Activated T-cell treated with anti-CD3 and anti-CD28 coated beads, Interleukin-2, amount 50 U/mL, for 72 hours (primary cell): ENCODE data around the gene TMEM229B. TPM values are rescaled to one million over a fixed set of nuclear protein-coding genes. Genes with fewer than 3 reads are reported as not detected.

ENCODE experiments used
- ATAC-seq, 2 donors: fragments of 150-1000 bp; cut with Tn5 transposase; replicated peaks in 1 of 2; 2 replicates each; pipeline ENCODE4 v1.10.0; 2021; ENCODE audit warnings: moderate library complexity in 2 of 2, mild to moderate bottlenecking in 1 of 2
- DNase-seq, 2 donors: peaks; one replicate each; pipeline ENCODE4 v3.0.0; 2021 to 2022; ENCODE audit warnings: mixed read lengths in 1 of 2
- H3K27ac Mint-ChIP-seq: one replicate; pipeline ENCODE4 v1.8.0; 2022; ENCODE audit warnings: mild to moderate bottlenecking, moderate library complexity, mixed read lengths
- H3K27me3 Mint-ChIP-seq: one replicate; pipeline ENCODE4 v1.8.0; 2022; ENCODE audit warnings: low read depth, mixed read lengths
- H3K36me3 Mint-ChIP-seq, 2 donors: one replicate each; pipeline ENCODE4 v1.8.0; 2022; ENCODE audit warnings: mixed read lengths in 2 of 2, mild to moderate bottlenecking in 1 of 2; ENCODE audit not compliant: insufficient read depth in 2 of 2
- H3K4me1 Mint-ChIP-seq: one replicate; pipeline ENCODE4 v1.8.0; 2022; ENCODE audit warnings: low read depth, mixed read lengths
- H3K4me3 Mint-ChIP-seq, 2 donors: one replicate each; pipeline ENCODE4 v1.8.0; 2022; ENCODE audit warnings: mild to moderate bottlenecking in 2 of 2, mixed read lengths in 2 of 2, moderate library complexity in 2 of 2
- H3K9me3 Mint-ChIP-seq, 2 donors: one replicate each; pipeline ENCODE4 v1.8.0; 2022; ENCODE audit warnings: mixed read lengths in 2 of 2
- total RNA-seq, 2 donors: library from RNA; stranded (reverse); gene quantifications; one replicate each; pipeline ENCODE4 v1.2.3, GENCODE V29; 2022

TMEM229B gene
- total RNA-seq, 2 donors from 2014 or later = 0.32 to 0.79 TPM

DNA sequence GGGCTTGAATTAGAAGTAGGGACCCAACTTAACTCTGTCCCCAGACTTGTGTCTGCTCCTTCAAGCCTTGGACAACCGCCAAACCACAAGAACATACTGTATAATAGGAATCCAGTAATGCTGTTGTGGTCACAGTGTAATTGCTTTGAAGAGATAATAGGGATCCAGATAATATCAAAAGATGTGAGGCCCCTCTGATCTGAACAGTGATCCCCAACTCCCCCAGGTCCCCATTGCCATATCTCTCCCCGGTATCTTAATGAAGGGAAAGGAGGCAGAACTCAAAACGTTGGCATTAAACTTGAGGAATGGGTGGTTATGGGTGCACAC, 36.1 kb upstream of the TMEM229B start:
- ATAC-seq (no peak), DNase-seq (no peak)
- Mint-ChIP-seq H3K27ac (no peak overlapping the region), H3K9me3 (no peaks in the 10 kb centered on the region), H3K4me3 (no peak overlapping the region), H3K27me3 (peaks cover 49% of the 10 kb centered on the region), H3K4me1 (peaks cover 4% of the 10 kb centered on the region), H3K36me3 (no peaks in the 10 kb centered on the region)

DNA sequence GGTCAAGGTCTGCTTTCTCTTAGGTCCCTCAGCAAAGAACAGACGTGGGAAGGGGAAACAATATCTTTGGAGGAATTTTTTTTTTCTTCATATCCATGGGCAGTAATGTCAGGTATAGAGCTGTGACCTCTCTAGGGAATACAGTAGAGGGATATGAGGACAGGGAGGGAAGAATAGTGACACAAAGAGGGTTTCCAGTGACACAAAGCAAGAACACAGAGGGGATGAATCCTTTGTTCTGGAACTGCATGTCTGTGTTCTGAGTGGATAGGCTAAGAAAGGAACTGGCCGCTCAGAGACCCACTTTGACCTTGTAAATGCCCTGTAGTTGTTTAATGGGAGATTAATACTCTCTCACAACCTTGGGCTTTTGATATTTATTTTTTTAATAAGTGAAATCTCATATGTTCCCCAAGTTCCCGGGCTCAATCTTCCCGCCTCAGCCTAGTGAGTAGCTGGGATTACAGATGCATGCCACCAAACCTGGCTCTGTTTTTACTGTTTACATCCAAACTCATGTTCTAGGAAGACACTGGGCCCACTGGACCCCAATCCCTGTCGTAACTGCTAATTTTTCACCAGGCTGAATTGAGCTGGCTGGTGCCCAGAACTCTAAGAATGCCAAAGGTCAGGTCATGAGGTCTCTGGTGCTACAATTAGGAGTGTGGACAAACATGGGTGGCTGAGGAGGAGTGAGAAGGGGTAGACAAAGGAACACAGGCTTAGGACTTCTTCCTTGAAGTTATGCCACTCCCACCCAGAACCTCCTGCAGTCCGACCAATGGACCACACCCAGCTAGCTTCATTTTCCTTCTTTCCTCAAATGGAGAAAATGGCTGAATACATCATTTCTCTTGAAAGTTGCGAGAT, 35.5 kb upstream of the TMEM229B start:
- DNase-seq (no peak), ATAC-seq (no peak)
- H3K4me1 Mint-ChIP-seq = peaks cover 4% of the 10 kb centered on the region
- no peaks in the 10 kb centered on the region for H3K9me3 Mint-ChIP-seq
- no peak overlapping the region for H3K27ac Mint-ChIP-seq
- no peak overlapping the region for H3K4me3 Mint-ChIP-seq
- peaks cover 43% of the 10 kb centered on the region for H3K27me3 Mint-ChIP-seq
- no peaks in the 10 kb centered on the region for H3K36me3 Mint-ChIP-seq

DNA sequence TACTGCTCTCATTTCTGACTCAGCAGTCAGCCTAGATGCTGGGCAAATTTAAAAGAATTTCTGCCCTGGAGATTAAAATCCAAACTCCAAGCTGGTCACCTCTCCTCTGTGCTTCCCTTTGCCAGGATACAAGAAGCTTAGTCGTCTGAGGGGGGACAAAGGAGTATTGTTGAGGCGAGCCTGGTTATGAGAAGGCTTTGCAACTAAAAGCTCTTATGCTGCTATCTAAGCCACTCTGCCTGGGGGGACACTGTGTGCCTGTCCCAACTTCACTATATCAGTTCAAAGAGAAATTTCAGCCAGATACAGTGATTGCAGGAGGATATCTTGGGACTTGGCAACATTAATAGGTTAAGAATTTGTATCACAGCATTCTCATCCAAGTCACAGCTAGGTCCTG, 33.7 kb upstream of the TMEM229B start:
- ATAC-seq (no peak), DNase-seq (no peak)
- Mint-ChIP-seq H3K4me1 (peaks cover 4% of the 10 kb centered on the region), H3K27me3 (peaks cover 35% of the 10 kb centered on the region), H3K9me3 (no peaks in the 10 kb centered on the region), H3K36me3 (no peaks in the 10 kb centered on the region), H3K4me3 (no peak overlapping the region), H3K27ac (no peak overlapping the region)

DNA sequence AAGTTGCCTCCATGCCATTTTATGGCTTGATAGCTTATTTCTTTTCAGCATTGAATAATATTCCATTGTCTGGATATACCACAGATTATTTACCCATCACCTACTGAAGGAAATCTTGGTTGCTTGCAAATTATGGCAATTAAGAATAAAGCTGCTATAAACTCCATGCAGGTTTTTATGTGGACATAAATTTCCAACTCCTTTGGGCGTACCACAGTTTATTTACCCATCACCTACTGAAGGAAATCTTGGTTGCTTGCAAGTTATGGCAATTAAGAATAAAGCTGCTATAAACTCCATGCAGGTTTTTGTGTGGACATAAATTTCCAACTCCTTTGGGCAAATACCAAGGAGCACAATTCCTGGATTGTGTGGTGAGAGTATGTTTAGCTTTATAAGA, 32.0 kb upstream of the TMEM229B start:
- Mint-ChIP-seq H3K27ac (no peak overlapping the region), H3K4me3 (no peak overlapping the region), H3K36me3 (no peaks in the 10 kb centered on the region), H3K27me3 (peaks cover 27% of the 10 kb centered on the region), H3K4me1 (peaks cover 5% of the 10 kb centered on the region), H3K9me3 (no peaks in the 10 kb centered on the region)
- DNase-seq (no peak), ATAC-seq (no peak)

DNA sequence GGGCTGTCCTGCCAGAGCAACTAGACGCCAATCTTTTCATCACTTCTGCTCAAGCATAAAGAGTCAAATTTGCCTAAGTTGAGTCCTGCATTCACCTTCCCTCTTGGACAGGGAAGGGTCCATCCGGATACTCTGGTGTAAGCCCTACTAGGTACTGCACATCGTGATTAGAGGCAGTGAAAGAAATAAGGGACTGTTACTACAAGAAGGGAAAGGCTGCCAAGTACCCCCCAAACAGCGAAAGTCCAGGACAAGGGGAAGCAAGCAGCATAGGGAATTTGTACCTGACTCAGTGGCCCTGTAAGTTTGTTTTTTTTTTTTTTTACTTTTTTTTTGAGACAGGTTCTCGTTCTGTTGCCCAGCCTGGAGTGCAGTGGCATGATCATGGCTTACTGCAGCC, 30.9 kb upstream of the TMEM229B start:
- ATAC-seq (no peak), DNase-seq (no peak)
- Mint-ChIP-seq H3K9me3 (no peaks in the 10 kb centered on the region), H3K4me3 (no peak overlapping the region), H3K4me1 (peaks cover 5% of the 10 kb centered on the region), H3K27me3 (peaks cover 19% of the 10 kb centered on the region), H3K36me3 (no peaks in the 10 kb centered on the region), H3K27ac (no peak overlapping the region)

DNA sequence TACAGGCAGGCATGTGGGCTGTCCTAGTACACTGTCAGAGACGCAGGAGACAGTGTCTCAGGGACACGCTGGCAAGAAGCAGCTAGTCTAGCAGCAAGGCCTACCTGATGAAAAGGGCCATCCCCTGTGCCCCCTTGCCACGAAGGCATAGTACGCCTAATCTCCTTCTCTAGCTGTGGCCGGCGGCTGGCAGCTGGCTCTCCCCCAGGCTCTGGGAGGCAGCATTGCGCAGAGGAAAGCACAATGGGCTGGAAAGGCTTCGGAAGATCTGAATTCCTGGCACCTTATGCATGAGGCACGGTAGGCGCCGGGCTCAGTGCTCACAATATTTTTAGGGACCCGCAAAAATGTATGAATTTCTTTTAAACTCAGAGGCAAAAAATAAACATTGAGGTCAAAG, 28.6 kb upstream of the TMEM229B start:
- H3K27ac Mint-ChIP-seq = no peak overlapping the region
- H3K36me3 Mint-ChIP-seq = no peaks in the 10 kb centered on the region
- H3K9me3 Mint-ChIP-seq = no peaks in the 10 kb centered on the region
- no peak for ATAC-seq
- no peak for DNase-seq
- peaks cover 5% of the 10 kb centered on the region for H3K4me1 Mint-ChIP-seq
- no peak overlapping the region for H3K4me3 Mint-ChIP-seq
- peaks cover 7% of the 10 kb centered on the region for H3K27me3 Mint-ChIP-seq

DNA sequence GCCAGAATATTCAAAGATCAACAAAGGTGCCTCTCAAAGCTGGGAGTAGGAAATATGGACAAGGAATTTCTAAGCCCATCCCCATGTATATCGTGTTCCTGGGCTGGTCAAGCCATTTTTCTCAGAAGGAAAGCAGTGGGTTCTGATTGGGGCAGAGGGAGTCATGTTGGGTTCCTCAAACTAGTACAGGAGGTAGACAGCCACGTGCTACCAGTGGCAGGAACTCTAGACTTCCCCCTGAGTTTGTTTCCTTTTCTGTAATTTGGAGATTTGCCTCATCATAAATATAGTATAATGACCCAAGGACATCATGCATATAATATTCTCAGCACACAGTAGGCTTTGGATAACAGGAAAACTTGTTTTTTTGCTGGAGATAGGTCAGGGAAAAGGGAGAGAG, 28.2 kb upstream of the TMEM229B start:
- H3K4me3 Mint-ChIP-seq = peak overlapping the region in 1 of 2 donors; percentile 3
- peaks cover 5% of the 10 kb centered on the region for H3K27me3 Mint-ChIP-seq
- no peak overlapping the region for H3K27ac Mint-ChIP-seq

DNA sequence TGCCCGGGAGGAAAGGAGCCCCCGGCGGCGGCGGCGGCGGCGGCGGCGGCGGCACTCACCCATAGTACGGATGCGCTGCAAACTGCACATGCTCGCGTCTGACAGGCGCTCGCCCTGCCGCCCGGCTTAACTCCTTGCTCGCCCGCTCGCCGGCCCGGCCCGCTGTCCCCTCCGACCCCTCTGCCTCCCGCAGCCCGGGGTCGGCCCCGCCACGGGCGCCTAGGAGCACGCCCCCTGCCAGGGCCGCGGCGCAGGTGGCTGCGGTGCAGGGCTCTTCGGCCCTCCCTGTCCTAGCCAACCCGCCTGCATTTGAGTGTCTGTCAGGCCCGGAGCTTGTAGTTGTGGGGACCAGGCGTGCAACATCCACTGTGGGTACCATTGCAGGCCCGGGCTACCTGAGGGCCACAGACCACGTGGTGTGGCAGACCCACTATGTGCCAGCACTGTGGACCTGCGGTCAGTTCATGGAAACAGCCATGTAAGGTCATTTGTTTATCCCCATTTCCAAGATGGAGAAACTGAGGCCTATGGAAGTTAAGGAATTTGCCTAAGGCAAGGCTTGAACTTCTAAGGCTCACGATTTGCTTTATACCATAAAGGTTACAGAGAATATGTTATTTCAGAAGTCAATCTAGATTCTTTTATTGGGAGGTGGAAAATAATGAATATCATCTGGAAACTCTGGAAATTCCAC, 27.0 kb upstream of the TMEM229B start:
- DNase-seq (peak in 1 of 2 donors; percentile 35), ATAC-seq (peak; percentile 77 to 78)
- H3K27me3 Mint-ChIP-seq = no peaks in the 10 kb centered on the region
- H3K27ac Mint-ChIP-seq = no peak overlapping the region
- peak overlapping the region; percentile 71 to 83 for H3K4me3 Mint-ChIP-seq
- no peaks in the 10 kb centered on the region for H3K36me3 Mint-ChIP-seq
- no peaks in the 10 kb centered on the region for H3K9me3 Mint-ChIP-seq
- H3K4me1 Mint-ChIP-seq = peaks cover 11% of the 10 kb centered on the region

More for the DNA sequence above, 28.2 kb upstream of the TMEM229B start:
- DNase-seq (no peak), ATAC-seq (no peak)
- Mint-ChIP-seq H3K36me3 (no peaks in the 10 kb centered on the region), H3K9me3 (no peaks in the 10 kb centered on the region), H3K4me1 (peaks cover 5% of the 10 kb centered on the region)

DNA sequence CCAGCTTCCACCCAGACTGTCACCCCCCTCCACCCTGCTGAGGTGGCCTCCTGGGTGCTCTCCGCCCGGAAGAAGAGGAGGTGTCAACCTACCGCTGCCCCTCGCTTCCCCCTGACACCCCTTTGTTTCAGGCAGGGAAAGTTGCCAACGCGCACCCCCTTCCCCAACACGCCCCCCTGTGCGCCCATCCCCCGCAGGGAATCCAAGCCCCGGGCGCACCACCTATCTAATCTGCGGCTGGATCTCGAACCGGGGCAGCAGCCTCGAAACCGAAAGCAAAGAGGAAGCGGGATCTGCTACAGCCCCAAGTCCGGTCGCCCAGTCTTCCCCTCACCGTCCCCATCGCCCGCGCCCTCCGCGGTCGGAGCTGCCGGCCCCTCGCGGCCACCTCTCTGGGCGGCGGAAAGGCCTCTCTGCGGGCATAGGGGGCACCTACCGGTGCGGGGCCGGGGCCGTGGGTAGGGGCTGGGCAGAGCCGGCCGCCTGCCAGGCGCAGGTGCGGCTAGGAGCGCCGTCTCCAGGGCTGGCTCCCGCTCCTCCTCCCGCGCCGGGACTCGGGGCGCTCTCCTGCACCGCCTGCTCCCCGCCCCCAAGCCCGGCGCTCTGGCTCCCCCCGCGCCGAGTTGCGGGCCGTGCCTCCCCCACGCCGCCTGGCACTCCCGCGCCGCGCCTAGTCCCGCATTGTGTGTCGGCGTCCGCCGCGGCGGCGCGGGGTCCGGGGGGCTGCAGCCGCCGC, 26.3 kb upstream of the TMEM229B start:
- peak overlapping the region; percentile 83 to 88 for H3K4me3 Mint-ChIP-seq
- H3K4me1 Mint-ChIP-seq = peaks cover 12% of the 10 kb centered on the region
- H3K27me3 Mint-ChIP-seq = no peaks in the 10 kb centered on the region
- peak; percentile 41 to 50 for DNase-seq
- H3K36me3 Mint-ChIP-seq = no peaks in the 10 kb centered on the region
- no peak overlapping the region for H3K27ac Mint-ChIP-seq
- H3K9me3 Mint-ChIP-seq = no peaks in the 10 kb centered on the region
- peak; percentile 68 to 69 for ATAC-seq

DNA sequence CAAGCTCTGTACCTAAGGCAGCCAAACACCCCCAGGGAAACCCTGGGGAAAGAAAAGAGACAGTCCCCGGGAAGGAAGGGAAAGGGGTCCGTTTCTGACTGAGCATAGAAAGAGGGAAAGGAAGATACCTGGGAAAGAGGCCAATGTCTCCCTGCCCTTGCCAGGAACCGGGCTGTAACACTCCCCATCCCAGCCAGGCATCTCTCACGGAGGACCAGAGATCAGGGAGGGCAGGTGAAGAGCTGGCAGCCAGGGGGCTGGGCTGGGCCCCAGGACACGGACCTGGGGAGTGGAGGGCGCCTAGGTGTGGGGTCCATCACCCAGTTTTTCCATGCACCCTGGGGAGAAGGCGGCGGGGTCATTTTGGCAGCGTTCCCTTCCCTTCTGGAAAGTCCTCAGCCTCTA, 25.7 kb upstream of the TMEM229B start:
- no peak for DNase-seq
- Mint-ChIP-seq H3K4me1 (peaks cover 12% of the 10 kb centered on the region), H3K27me3 (no peaks in the 10 kb centered on the region), H3K9me3 (no peaks in the 10 kb centered on the region), H3K36me3 (no peaks in the 10 kb centered on the region), H3K27ac (no peak overlapping the region), H3K4me3 (peak overlapping the region; percentile 61 to 88)
- ATAC-seq = no peak

DNA sequence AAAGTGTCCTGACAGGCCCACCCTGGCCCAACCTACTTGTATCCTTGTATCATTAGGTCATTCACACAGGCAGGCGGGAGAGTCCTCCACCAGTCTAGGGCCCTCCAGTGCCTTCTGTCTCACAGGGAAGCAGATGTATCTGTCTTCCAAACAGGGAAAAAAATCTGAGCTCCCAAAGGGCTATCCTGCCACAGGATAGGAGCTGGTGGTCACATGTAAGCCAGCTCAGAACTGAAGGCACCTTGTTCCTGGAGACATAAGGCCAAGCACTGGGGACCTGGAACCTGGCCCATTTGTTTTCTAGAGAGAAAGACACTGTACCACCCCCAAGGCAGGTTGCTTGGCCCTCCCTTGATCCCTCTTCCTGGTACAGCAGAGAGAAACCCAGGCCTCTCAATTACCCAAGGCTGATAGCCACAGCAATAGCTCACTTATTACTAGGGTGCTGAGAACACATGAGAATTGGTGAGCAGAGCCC, 25.1 kb upstream of the TMEM229B start:
- H3K27me3 Mint-ChIP-seq = no peaks in the 10 kb centered on the region
- H3K9me3 Mint-ChIP-seq = no peaks in the 10 kb centered on the region
- no peak overlapping the region for H3K27ac Mint-ChIP-seq
- H3K4me1 Mint-ChIP-seq = peaks cover 12% of the 10 kb centered on the region
- ATAC-seq (no peak), DNase-seq (no peak)
- H3K36me3 Mint-ChIP-seq = no peaks in the 10 kb centered on the region
- H3K4me3 Mint-ChIP-seq = peak overlapping the region; percentile 61 to 68

DNA sequence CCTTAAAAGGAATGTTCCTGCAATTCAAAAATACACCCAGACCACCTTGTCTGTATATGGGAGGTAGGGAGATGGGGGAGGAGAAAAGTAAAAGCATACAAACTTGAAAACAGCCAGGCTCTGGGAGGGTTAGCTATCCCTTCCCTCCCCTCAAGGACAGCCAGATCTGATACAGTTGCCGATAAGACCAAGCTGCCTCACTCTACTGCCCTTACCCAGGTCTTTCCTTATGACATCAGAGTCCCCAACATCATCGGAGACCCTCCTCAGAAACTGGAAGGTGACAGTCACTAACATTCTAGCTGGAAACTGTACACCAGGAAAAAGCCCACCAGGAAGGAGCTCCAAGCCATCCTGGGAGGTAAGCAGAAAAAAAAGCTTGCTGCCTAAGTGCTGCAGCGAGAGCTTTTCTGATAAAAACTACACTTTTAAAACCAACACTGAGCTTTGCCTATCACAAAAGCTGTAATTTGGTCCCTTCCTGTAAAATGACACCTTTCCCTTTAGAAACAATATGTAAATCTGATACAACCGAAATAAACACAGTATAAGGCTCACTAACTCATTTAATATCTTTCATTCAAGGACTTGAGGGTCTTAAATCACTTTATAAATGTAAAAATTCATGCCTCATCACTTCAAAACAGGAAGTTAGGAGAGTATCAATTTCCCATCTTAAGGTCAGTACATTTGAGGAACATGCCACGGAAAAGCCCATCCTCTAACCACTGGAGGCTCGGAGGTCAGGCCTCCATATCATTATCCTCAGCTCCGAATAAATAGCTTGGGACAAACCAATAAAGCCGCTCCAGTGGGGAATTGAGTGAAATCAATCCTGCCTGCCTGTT, 24.2 kb upstream of the TMEM229B start:
- H3K9me3 Mint-ChIP-seq = no peaks in the 10 kb centered on the region
- no peaks in the 10 kb centered on the region for H3K36me3 Mint-ChIP-seq
- ATAC-seq = no peak

More for the DNA sequence above, 24.2 kb upstream of the TMEM229B start:
- Mint-ChIP-seq H3K27me3 (no peaks in the 10 kb centered on the region), H3K4me3 (no peak overlapping the region), H3K27ac (no peak overlapping the region), H3K4me1 (peaks cover 12% of the 10 kb centered on the region)
- DNase-seq = no peak
